Measurements from ENCODE around the gene ADAT2.

DNA sequence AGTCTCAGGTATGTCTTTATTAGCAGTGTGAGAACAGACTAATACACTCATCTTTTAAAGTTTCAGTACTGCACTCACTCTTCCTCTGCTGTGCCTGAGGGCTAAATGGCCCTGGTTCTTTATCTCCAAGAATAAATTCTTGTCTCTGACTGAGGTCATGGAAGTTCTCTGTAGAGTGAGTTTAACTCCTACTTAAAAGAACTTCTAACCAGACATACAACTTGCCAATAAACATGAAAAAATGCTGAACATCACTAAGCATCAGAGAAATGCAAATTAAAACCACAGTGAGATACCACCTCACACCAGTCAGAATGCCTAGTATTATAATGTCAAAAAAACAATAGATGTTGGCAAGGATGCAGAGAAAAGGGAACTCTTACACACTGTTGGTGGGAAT is 73.6 kb downstream of the ADAT2 start:
- no peak for TF ChIP-seq ZFP30 (CRISPR knock-in tag; IDR thresholded peaks at IDR 0.05)
- TF ChIP-seq, protein P1, sequence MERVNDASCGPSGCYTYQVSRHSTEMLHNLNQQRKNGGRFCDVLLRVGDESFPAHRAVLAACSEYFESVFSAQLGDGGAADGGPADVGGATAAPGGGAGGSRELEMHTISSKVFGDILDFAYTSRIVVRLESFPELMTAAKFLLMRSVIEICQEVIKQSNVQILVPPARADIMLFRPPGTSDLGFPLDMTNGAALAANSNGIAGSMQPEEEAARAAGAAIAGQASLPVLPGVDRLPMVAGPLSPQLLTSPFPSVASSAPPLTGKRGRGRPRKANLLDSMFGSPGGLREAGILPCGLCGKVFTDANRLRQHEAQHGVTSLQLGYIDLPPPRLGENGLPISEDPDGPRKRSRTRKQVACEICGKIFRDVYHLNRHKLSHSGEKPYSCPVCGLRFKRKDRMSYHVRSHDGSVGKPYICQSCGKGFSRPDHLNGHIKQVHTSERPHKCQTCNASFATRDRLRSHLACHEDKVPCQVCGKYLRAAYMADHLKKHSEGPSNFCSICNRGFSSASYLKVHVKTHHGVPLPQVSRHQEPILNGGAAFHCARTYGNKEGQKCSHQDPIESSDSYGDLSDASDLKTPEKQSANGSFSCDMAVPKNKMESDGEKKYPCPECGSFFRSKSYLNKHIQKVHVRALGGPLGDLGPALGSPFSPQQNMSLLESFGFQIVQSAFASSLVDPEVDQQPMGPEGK (CRISPR knock-in tag; IDR thresholded peaks at IDR 0.05; ENCODE audit: borderline replicate concordance) = no peak
- TF ChIP-seq, protein P2, sequence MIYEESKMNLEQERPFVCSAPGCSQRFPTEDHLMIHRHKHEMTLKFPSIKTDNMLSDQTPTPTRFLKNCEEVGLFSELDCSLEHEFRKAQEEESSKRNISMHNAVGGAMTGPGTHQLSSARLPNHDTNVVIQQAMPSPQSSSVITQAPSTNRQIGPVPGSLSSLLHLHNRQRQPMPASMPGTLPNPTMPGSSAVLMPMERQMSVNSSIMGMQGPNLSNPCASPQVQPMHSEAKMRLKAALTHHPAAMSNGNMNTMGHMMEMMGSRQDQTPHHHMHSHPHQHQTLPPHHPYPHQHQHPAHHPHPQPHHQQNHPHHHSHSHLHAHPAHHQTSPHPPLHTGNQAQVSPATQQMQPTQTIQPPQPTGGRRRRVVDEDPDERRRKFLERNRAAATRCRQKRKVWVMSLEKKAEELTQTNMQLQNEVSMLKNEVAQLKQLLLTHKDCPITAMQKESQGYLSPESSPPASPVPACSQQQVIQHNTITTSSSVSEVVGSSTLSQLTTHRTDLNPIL (CRISPR knock-in tag; IDR thresholded peaks at IDR 0.05; ENCODE audit: low read depth) = no peak
